HEK293T (cell line): ENCODE results near the gene FXYD6.

ENCODE experiments used
- ARNT ChIP-seq: fragments of 450-650 bp; IDR thresholded peaks from 2 replicates; pipeline ENCODE4 v1.6.1; 2017; ENCODE audit warnings: mild to moderate bottlenecking
- ELF4 ChIP-seq: fragments of 450-650 bp; IDR thresholded peaks from 2 replicates; pipeline ENCODE4 v1.6.1; 2017; ENCODE audit warnings: antibody characterized with exemption
- FOXK2 ChIP-seq: fragments of 450-650 bp; IDR thresholded peaks from 2 replicates; pipeline ENCODE4 v1.6.1; 2016; ENCODE audit warnings: mild to moderate bottlenecking
- NFRKB ChIP-seq: fragments of 450-650 bp; IDR thresholded peaks from 2 replicates; pipeline ENCODE4 v1.6.1; 2016; ENCODE audit warnings: mild to moderate bottlenecking, moderate library complexity
- TF ChIP-seq, protein P1 (sequence below): fragments of 450-650 bp; IDR thresholded peaks from 2 replicates; pipeline ENCODE4 v1.6.1; 2016

DNA sequence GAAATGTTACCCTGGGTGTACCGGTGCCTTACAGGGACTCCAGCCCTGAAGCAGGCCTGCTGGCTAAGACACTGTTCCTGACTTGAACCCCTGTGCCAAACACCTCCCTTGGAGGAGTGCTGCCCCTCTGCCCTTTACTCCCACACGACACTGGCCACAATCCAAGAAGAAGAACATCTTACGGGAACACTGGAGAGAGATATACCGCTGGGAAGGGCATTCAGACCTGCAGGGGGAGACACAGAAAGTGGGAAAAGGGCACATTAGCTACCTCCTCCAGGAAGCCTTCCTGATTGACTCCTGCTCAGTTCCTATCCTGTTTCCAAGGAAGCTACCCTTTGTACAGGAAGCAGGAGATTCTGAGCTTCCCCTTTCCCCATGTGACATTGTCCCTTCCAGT, 34.1 kb upstream of the FXYD6 start:
- TF ChIP-seq NFRKB = no peak
- TF ChIP-seq ELF4 = no peak
- TF ChIP-seq ARNT = no peak
- TF ChIP-seq FOXK2 = no peak
- TF ChIP-seq, protein P1, sequence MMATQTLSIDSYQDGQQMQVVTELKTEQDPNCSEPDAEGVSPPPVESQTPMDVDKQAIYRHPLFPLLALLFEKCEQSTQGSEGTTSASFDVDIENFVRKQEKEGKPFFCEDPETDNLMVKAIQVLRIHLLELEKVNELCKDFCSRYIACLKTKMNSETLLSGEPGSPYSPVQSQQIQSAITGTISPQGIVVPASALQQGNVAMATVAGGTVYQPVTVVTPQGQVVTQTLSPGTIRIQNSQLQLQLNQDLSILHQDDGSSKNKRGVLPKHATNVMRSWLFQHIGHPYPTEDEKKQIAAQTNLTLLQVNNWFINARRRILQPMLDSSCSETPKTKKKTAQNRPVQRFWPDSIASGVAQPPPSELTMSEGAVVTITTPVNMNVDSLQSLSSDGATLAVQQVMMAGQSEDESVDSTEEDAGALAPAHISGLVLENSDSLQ = no peak
